Heart left ventricle (tissue), 16 donors: ENCODE measurements around the gene SYNPO. TPM values are rescaled to one million over a fixed set of nuclear protein-coding genes. Genes with fewer than 3 reads are reported as not detected.

Experiments used
- ATAC-seq, 4 donors: fragments of 200-7000 bp; cut with Tn5 transposase; one replicate each; pipeline ENCODE4 v1.9.1; 2020 to 2022; ENCODE audit warnings: moderate library complexity in 4 of 4, mild to moderate bottlenecking in 3 of 4, moderate number of reproducible peaks in 1 of 4
- DNase-seq, 5 donors: peaks; one replicate each; pipeline ENCODE4 v3.0.0-alpha.2; 2020
- H3K27ac ChIP-seq, 12 donors: fragments of 200-600 bp; sonication (generic) in 4 of 12; one replicate each; pipeline versions ENCODE4 v1.5.0 to v1.8.0; 2016 to 2022; ENCODE audit warnings: mild to moderate bottlenecking in 2 of 12
- H3K27me3 ChIP-seq, 9 donors: fragments of 200-600 bp; sonication (generic) in 2 of 9; one replicate each; pipeline versions ENCODE4 v1.5.1 to v1.8.0; 2016 to 2022; ENCODE audit warnings: mild to moderate bottlenecking in 3 of 9
- H3K36me3 ChIP-seq, 9 donors: fragments of 200-600 bp; sonication (generic) in 2 of 9; one replicate each; pipeline versions ENCODE4 v1.5.0 to v1.8.0; 2018 to 2022; ENCODE audit warnings: mild to moderate bottlenecking in 2 of 9
- H3K4me1 ChIP-seq, 12 donors: fragments of 200-600 bp; sonication (generic) in 4 of 12; one replicate each; pipeline versions ENCODE4 v1.5.0 to v1.8.0; 2016 to 2022; ENCODE audit warnings: mild to moderate bottlenecking in 3 of 12
- H3K4me3 ChIP-seq, 12 donors: fragments of 200-600 bp; sonication (generic) in 4 of 12; one replicate each; pipeline versions ENCODE4 v1.5.0 to v1.8.0; 2017 to 2022; ENCODE audit warnings: mild to moderate bottlenecking in 9 of 12, moderate library complexity in 4 of 12
- H3K9me3 ChIP-seq, 12 donors: fragments of 200-600 bp; sonication (generic) in 4 of 12; one replicate each; pipeline versions ENCODE4 v1.5.0 to v1.8.0; 2016 to 2022; ENCODE audit warnings: mild to moderate bottlenecking in 1 of 12
- POLR2A ChIP-seq, 2 donors: fragments of 450-650 bp; IDR thresholded peaks; one replicate each; pipeline ENCODE4 v1.6.1; 2017; ENCODE audit warnings: antibody characterized with exemption in 2 of 2, mild to moderate bottlenecking in 2 of 2, moderate library complexity in 2 of 2
- WGBS, 4 donors: extraction: QIAGEN DNeasy Blood & Tissue Kit in 2 of 4; methylation state at CpG; one replicate each; pipeline versions ENCODE4 v1.1.5 to v1.1.7; 2013 to 2018; 5-methylcytosine and 5-hydroxymethylcytosine counted together
- intact Hi-C, 10 donors: fragments of 100-400 bp; cut with DNase I; formaldehyde crosslinking; loops; one replicate each; pipeline versions ENCODE4 v1.11.1 to v1.14.2; 2022
- polyA plus RNA-seq, 2 donors: library from polyadenylated mRNA; stranded (reverse); fragments of 200-250 nt; gene quantifications; one replicate each; pipeline ENCODE4 v1.2.3, GENCODE V29; 2013
- total RNA-seq, 9 donors: library from RNA; depleted of rRNA in 2 of 9; stranded (reverse); fragments of >200 nt in 2 of 9; fragmentation: NEBNext Ultra II Directional in 3 of 9; extraction: Animal tissue kit (Norgen Biotek cat#: 25700) in 3 of 9; gene quantifications; one replicate each; pipeline versions ENCODE4 v1.1.0 to v1.2.4, GENCODE V29; 2016 to 2023
- TF ChIP-seq, protein P1 (sequence below), 12 donors: fragments of 200-600 bp; sonication (generic) in 4 of 12; IDR thresholded peaks; one replicate each; pipeline versions ENCODE4 v1.5.0 to v1.8.0; 2018 to 2022; ENCODE audit warnings: antibody characterized with exemption in 12 of 12, mild to moderate bottlenecking in 5 of 12
- donor health status: ischemic (EF 13 %, LVEDD 7.1; RV severe dilation, severe dysfunction).
- donor health status: healthy with polysubstance abuse.
- donor health status: DM: no; HTN: yes; CAD: no.
- donor health status: DM: no; HTN: no; CAD: no.
- donor health status: ischemic (EF 25% LVEDD 6.9; RV normal size, moderate dysfunction).
- donor health status: ischemic (EF 25% LVEDD 5.7; RV mildly dilated, moderate dysfunction).
- donor health status: healthy.
- donor health status: DM: yes; HTN: yes; CAD: no.
- donor health status: ischemic (EF 35%, LVEDD 5.7; RV mildly dilated, moderate dysfunction).
- donor health status: nonischemic (EF 11% LVEDD 7.7; RV severe dilation, severe dysfunction).
- donor health status: DM: yes; HTN: yes; CAD: no.
- donor health status: PGD.
- donor health status: ischemic (EF 29% LVEDD 5.4; RV normal size, mild dysfunction).
- donor health status: nonischemic (EF 23%, LVEDD 6.1; RV moderate dilation, normal function).

Gene SYNPO
- total and polyA plus RNA-seq, 11 donors: 304 to 791 (median 590) TPM

DNA sequence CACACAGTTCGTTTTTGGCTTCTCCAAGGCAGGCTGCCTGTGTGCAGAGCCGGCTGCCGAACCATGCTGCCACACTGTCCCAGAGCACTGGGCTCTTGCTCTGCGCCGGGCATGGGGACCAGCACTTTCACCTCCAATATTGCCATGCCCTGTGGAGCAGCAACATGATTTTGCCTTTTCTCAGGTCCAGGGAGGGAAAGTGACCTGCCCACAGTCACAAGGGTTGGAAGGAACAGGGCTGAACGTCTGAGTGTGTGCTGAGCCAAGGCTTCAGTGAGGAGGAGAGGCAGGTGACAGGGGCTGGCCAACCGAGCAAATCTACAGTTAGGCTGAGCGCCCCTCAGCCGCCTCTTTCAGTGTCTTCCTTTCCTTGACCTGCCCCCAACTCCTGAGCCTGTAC is 34.0 kb upstream of the SYNPO start:
- peak in 3 of 5 donors; percentile 20 to 40 (median 24) for DNase-seq
- intact Hi-C loops: no loop called here
- Histone ChIP-seq H3K4me3 (no peak overlapping the region), H3K36me3 (no peaks in the 10 kb centered on the region), H3K27me3 (no peaks in the 10 kb centered on the region), H3K27ac (peak overlapping the region in 6 of 12 donors; percentile 47 to 89 (median 74)), H3K4me1 (peaks cover 14 to 91% (median 62%) of the 10 kb centered on the region in 12 donors), H3K9me3 (no peaks in the 10 kb centered on the region)
- WGBS, 4 donors: 73 to 81% (median 79%) methylated on average over 9 of the region's 9 CpGs
- no peak for ATAC-seq
- no peak for TF ChIP-seq POLR2A (IDR thresholded peaks at IDR 0.05)
- TF ChIP-seq, protein P1, sequence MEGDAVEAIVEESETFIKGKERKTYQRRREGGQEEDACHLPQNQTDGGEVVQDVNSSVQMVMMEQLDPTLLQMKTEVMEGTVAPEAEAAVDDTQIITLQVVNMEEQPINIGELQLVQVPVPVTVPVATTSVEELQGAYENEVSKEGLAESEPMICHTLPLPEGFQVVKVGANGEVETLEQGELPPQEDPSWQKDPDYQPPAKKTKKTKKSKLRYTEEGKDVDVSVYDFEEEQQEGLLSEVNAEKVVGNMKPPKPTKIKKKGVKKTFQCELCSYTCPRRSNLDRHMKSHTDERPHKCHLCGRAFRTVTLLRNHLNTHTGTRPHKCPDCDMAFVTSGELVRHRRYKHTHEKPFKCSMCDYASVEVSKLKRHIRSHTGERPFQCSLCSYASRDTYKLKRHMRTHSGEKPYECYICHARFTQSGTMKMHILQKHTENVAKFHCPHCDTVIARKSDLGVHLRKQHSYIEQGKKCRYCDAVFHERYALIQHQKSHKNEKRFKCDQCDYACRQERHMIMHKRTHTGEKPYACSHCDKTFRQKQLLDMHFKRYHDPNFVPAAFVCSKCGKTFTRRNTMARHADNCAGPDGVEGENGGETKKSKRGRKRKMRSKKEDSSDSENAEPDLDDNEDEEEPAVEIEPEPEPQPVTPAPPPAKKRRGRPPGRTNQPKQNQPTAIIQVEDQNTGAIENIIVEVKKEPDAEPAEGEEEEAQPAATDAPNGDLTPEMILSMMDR (IDR thresholded peaks at IDR 0.05): no peak

- Histone ChIP-seq H3K9me3 (no peaks in the 10 kb centered on the region), H3K4me1 (peaks cover 19 to 91% (median 63%) of the 10 kb centered on the region in 12 donors), H3K27ac (peak overlapping the region in 2 of 12 donors; percentile 52 to 80), H3K27me3 (no peaks in the 10 kb centered on the region), H3K36me3 (no peaks in the 10 kb centered on the region), H3K4me3 (no peak overlapping the region)
- intact Hi-C loops: no loop called here
- TF ChIP-seq, protein P1 (IDR thresholded peaks at IDR 0.05): no peak
- TF ChIP-seq POLR2A (IDR thresholded peaks at IDR 0.05): no peak
- WGBS, 4 donors: 87 to 92% (median 89%) methylated on average over 6 of the region's 6 CpGs
- ATAC-seq (no peak), DNase-seq (no peak)
Observed at GRCh38 chr5:150607105-150607504, 33.4 kb upstream of the SYNPO start.

DNA sequence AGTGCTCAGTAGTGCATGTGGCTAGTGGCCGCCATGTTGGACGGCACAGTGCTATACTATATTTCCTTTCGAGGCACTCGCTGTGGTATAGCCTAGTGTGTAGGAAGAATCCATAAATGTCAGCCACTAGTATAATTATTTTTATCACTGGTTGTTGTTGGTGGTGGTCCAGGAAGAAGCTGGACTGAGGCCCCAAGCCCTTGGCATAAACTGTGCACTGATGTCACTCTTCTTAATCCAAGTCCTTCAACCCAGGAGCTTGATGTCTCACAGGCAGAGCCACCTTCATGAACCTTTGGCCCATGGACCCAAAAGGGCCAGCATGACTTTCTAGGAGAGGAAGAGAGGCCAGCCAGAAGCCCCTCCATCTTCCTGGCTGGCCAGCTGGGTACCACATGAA is 32.5 kb upstream of the SYNPO start:
- peak in 2 of 5 donors; percentile 11 to 12 for DNase-seq
- 80 to 91% (median 87%) methylated on average over 4 of the region's 4 CpGs for WGBS, 4 donors

GRCh38 chr5:150608991-150609390 is 31.5 kb upstream of the SYNPO start:
- Histone ChIP-seq H3K36me3 (no peaks in the 10 kb centered on the region), H3K4me1 (peaks cover 22 to 92% (median 66%) of the 10 kb centered on the region in 12 donors), H3K9me3 (no peaks in the 10 kb centered on the region), H3K27me3 (no peaks in the 10 kb centered on the region), H3K27ac (peak overlapping the region in 11 of 12 donors; percentile 40 to 100 (median 95)), H3K4me3 (no peak overlapping the region)
- DNase-seq (peak in 2 of 5 donors; percentile 9 to 23), ATAC-seq (no peak)
- WGBS, 4 donors: 65 to 83% (median 77%) methylated on average over 5 of the region's 5 CpGs
- no peak for TF ChIP-seq POLR2A (IDR thresholded peaks at IDR 0.05)
- intact Hi-C loops: no loop called here

More for the DNA sequence above, 32.5 kb upstream of the SYNPO start:
- H3K4me3 ChIP-seq: no peak overlapping the region
- ATAC-seq: no peak
- no peaks in the 10 kb centered on the region for H3K27me3 ChIP-seq
- no peaks in the 10 kb centered on the region for H3K36me3 ChIP-seq
- intact Hi-C loops: no loop called here
- TF ChIP-seq, protein P1 (IDR thresholded peaks at IDR 0.05): no peak
- peaks cover 19 to 92% (median 66%) of the 10 kb centered on the region in 12 donors for H3K4me1 ChIP-seq
- H3K9me3 ChIP-seq: no peaks in the 10 kb centered on the region
- peak overlapping the region in 9 of 12 donors; percentile 55 to 100 (median 96) for H3K27ac ChIP-seq
